IMR-90 (cell line): ENCODE data around the gene SRMS. TPM values are rescaled to one million over a fixed set of nuclear protein-coding genes. Genes with fewer than 3 reads are reported as not detected.

Experiments used
- ATAC-seq: fragments of 200-7000 bp; cut with Tn5 transposase; 2 replicates; pipeline ENCODE4 v1.9.1; 2020; ENCODE audit warnings: low read depth, mild to moderate bottlenecking, moderate library complexity
- BruUV-seq: library from RNA; stranded (reverse); fragments of 400-500 nt; replicated peaks from 2 replicates; lab custom pipeline; 2021; lab: Mats Ljungman, UMichigan
- CTCF ChIA-PET: fragments of 300-600 bp; formaldehyde crosslinking; extraction: SDS; loops from one replicate; lab custom pipeline; 2021; ENCODE audit warnings: antibody characterized with exemption; lab: Yijun Ruan, JAX
- POLR2A ChIA-PET: fragments of 300-600 bp; sonication (Branson Sonifier 250); formaldehyde crosslinking; loops from one replicate; lab custom pipeline; 2022; ENCODE audit warnings: antibody characterized with exemption; ENCODE audit not compliant: unreplicated experiment; lab: Charles Lee
- DNase-seq: peaks from one replicate; pipeline ENCODE4 v3.0.0; 2013
- H2AFZ ChIP-seq: replicated peaks from 2 replicates; pipeline ENCODE3; 2013; ENCODE audit warnings: low read length, mild to moderate bottlenecking; ENCODE audit not compliant: poor library complexity
- H2AK5ac ChIP-seq: 2 replicates; pipeline ENCODE4 v1.6.1; 2013; ENCODE audit warnings: low read depth, low read length, inconsistent platforms
- H2AK9ac ChIP-seq: replicated peaks from 2 replicates; pipeline ENCODE3; 2013; ENCODE audit warnings: mild to moderate bottlenecking, low read depth, low read length, moderate library complexity; ENCODE audit not compliant: poor library complexity
- H2BK120ac ChIP-seq: 2 replicates; pipeline ENCODE4 v1.6.1; 2013; ENCODE audit warnings: low read depth, low read length, inconsistent platforms
- H2BK15ac ChIP-seq: 3 replicates; pipeline ENCODE4 v1.6.1; 2013; ENCODE audit warnings: low read depth, low read length, inconsistent platforms
- H2BK20ac ChIP-seq: 2 replicates; pipeline ENCODE4 v1.6.1; 2013; ENCODE audit warnings: low read depth, mild to moderate bottlenecking, inconsistent platforms, low read length, moderate library complexity
- H2BK5ac ChIP-seq: 2 replicates; pipeline ENCODE4 v1.6.1; 2013; ENCODE audit warnings: mild to moderate bottlenecking, low read depth, low read length, inconsistent platforms; ENCODE audit not compliant: poor library complexity, severe bottlenecking
- H3K14ac ChIP-seq: replicated peaks from 2 replicates; pipeline ENCODE4 v1.6.1; 2013; ENCODE audit warnings: low read depth, low read length, inconsistent platforms
- H3K18ac ChIP-seq: 2 replicates; pipeline ENCODE4 v1.6.1; 2013; ENCODE audit warnings: low read depth, low read length, control low read depth
- H3K23ac ChIP-seq: 2 replicates; pipeline ENCODE4 v1.6.1; 2013; ENCODE audit warnings: low read depth, low read length, inconsistent platforms
- H3K27ac ChIP-seq: 2 replicates; pipeline ENCODE4 v1.5.1; 2013; ENCODE audit warnings: mild to moderate bottlenecking, control low read depth, low read length; ENCODE audit not compliant: insufficient read depth
- H3K27me3 ChIP-seq: 2 replicates; pipeline ENCODE4 v1.6.1; 2013; ENCODE audit warnings: low read length; ENCODE audit not compliant: control insufficient read depth, insufficient read depth
- H3K36me3 ChIP-seq: 2 replicates; pipeline ENCODE4 v1.6.1; 2013; ENCODE audit warnings: low read length, mixed read lengths; ENCODE audit not compliant: control insufficient read depth, insufficient read depth
- H3K4ac ChIP-seq: 2 replicates; pipeline ENCODE4 v1.6.1; 2013; ENCODE audit warnings: low read depth, low read length, inconsistent platforms
- H3K4me1 ChIP-seq: 2 replicates; pipeline ENCODE4 v1.6.1; 2013; ENCODE audit warnings: low read length, mixed read lengths; ENCODE audit not compliant: control insufficient read depth, insufficient read depth
- H3K4me2 ChIP-seq: 2 replicates; pipeline ENCODE4 v1.6.1; 2013; ENCODE audit warnings: low read depth, mild to moderate bottlenecking, control low read depth, low read length, moderate library complexity
- H3K4me3 ChIP-seq: 2 replicates; pipeline ENCODE4 v1.5.1; 2013; ENCODE audit warnings: low read depth, mild to moderate bottlenecking, control low read depth, low read length, moderate library complexity; ENCODE audit not compliant: insufficient read depth
- H3K56ac ChIP-seq: 2 replicates; pipeline ENCODE4 v1.6.1; 2013; ENCODE audit warnings: low read length, inconsistent platforms; ENCODE audit not compliant: insufficient read depth; ENCODE audit errors: extremely low read depth
- H3K79me1 ChIP-seq, 2 experiments: 2 replicates each; pipeline ENCODE4 v1.6.1; 2013; ENCODE audit warnings: low read length in 2 of 2, inconsistent platforms in 1 of 2, low read depth in 1 of 2
- H3K9ac ChIP-seq: 2 replicates; pipeline ENCODE4 v1.6.1; 2013; ENCODE audit warnings: low read depth, low read length, control low read depth
- H3K9me1 ChIP-seq: 2 replicates; pipeline ENCODE4 v1.6.1; 2013; ENCODE audit warnings: low read length, inconsistent platforms; ENCODE audit not compliant: insufficient read depth
- H3K9me3 ChIP-seq: 2 replicates; pipeline ENCODE4 v1.6.1; 2013; ENCODE audit warnings: low read length; ENCODE audit not compliant: control insufficient read depth, insufficient read depth
- H4K20me1 ChIP-seq: 2 replicates; pipeline ENCODE4 v1.6.1; 2013; ENCODE audit warnings: low read length, inconsistent platforms; ENCODE audit not compliant: insufficient read depth
- H4K5ac ChIP-seq: 2 replicates; pipeline ENCODE4 v1.6.1; 2013; ENCODE audit warnings: mild to moderate bottlenecking, low read depth, low read length, control low read depth
- H4K8ac ChIP-seq, 2 experiments: 2 replicates each; pipeline ENCODE4 v1.6.1; 2013; ENCODE audit warnings: low read depth in 2 of 2, low read length in 2 of 2, control low read depth in 1 of 2, inconsistent platforms in 1 of 2
- H4K91ac ChIP-seq: 2 replicates; pipeline ENCODE4 v1.6.1; 2013; ENCODE audit warnings: low read depth, low read length, inconsistent platforms; ENCODE audit not compliant: insufficient read depth
- BHLHE40 ChIP-seq: fragments of 150-350 bp; IDR thresholded peaks from 2 replicates; pipeline ENCODE4 v1.6.1; 2016; ENCODE audit warnings: mild to moderate bottlenecking, low read depth, low read length
- CEBPB ChIP-seq: IDR thresholded peaks from 2 replicates; pipeline ENCODE4 v1.6.1; 2012; ENCODE audit warnings: low read depth, low read length, improper control_type of control experiment
- CHD1 ChIP-seq: IDR thresholded peaks from 2 replicates; pipeline ENCODE4 v1.6.1; 2012; ENCODE audit warnings: low read depth, low read length, improper control_type of control experiment
- CTCF ChIP-seq: conservative IDR thresholded peaks from 2 replicates; pipeline ENCODE4 v1.5.1; 2012; ENCODE audit warnings: mild to moderate bottlenecking, low read depth, low read length, improper control_type of control experiment
- FOS ChIP-seq: fragments of 150-350 bp; IDR thresholded peaks from 2 replicates; pipeline ENCODE4 v1.6.1; 2016; ENCODE audit warnings: low read depth, low read length
- MAFK ChIP-seq: IDR thresholded peaks from 2 replicates; pipeline ENCODE4 v1.6.1; 2012; ENCODE audit warnings: low read depth, low read length, improper control_type of control experiment
- MAZ ChIP-seq: IDR thresholded peaks from 2 replicates; pipeline ENCODE4 v1.6.1; 2012; ENCODE audit warnings: low read depth, mild to moderate bottlenecking, low read length, improper control_type of control experiment, moderate library complexity, borderline replicate concordance
- MXI1 ChIP-seq: IDR thresholded peaks from 2 replicates; pipeline ENCODE4 v1.6.1; 2012; ENCODE audit warnings: low read depth, mild to moderate bottlenecking, low read length, moderate library complexity, borderline replicate concordance
- NFE2L2 ChIP-seq: fragments of 150-350 bp; IDR thresholded peaks from 2 replicates; pipeline ENCODE4 v1.6.1; 2016; ENCODE audit warnings: low read depth, mild to moderate bottlenecking, low read length
- RAD21 ChIP-seq: IDR thresholded peaks from 2 replicates; pipeline ENCODE4 v1.6.1; 2012; ENCODE audit warnings: low read length, improper control_type of control experiment
- RCOR1 ChIP-seq: IDR thresholded peaks from 2 replicates; pipeline ENCODE4 v1.6.1; 2012; ENCODE audit warnings: mild to moderate bottlenecking, low read length, improper control_type of control experiment; ENCODE audit not compliant: insufficient replicate concordance
- RFX5 ChIP-seq: IDR thresholded peaks from 2 replicates; pipeline ENCODE4 v1.8.0; 2012; ENCODE audit warnings: low read depth, mild to moderate bottlenecking, low read length, moderate library complexity
- SMC3 ChIP-seq: fragments of 150-350 bp; IDR thresholded peaks from 2 replicates; pipeline ENCODE4 v1.6.1; 2016; ENCODE audit warnings: low read depth, mild to moderate bottlenecking, antibody characterized with exemption, low read length, moderate library complexity
- USF2 ChIP-seq: fragments of 150-350 bp; IDR thresholded peaks from 2 replicates; pipeline ENCODE4 v1.6.1; 2017; ENCODE audit warnings: mild to moderate bottlenecking, antibody characterized with exemption, low read length, low read depth
- WGBS, 2 experiments: methylation state at CpG; one replicate each; pipeline versions ENCODE4 v1.1.5 to v1.1.7; 2013; ENCODE audit warnings: missing lambda C conversion rate in 2 of 2; ENCODE audit not compliant: insufficient read length in 1 of 2; ENCODE audit errors: extremely low coverage in 2 of 2; 5-methylcytosine and 5-hydroxymethylcytosine counted together
- dilution Hi-C: fragments of 300-500 bp; cut with HindIII; formaldehyde crosslinking; loops from one replicate; pipeline ENCODE4 v1.14.3; 2018; ENCODE audit warnings: low sequenced_read_pairs; ENCODE audit not compliant: unreplicated experiment
- in situ Hi-C: fragments of 300-500 bp; cut with MboI; formaldehyde crosslinking; loops from 3 replicates; pipeline ENCODE4 v1.14.3; 2019; ENCODE audit warnings: low sequenced_read_pairs, inconsistent platforms, mixed read lengths
- intact Hi-C: fragments of 100-400 bp; cut with micrococcal nuclease; formaldehyde crosslinking; loops from 2 replicates; pipeline ENCODE4 v1.10.0; 2022
- polyA plus RNA-seq, 3 experiments: library from polyadenylated mRNA; depleted of rRNA; stranded (reverse); fragments of >200 nt; gene quantifications; 2 replicates each; pipeline ENCODE4 v1.2.3, GENCODE V29; 2012; ENCODE audit warnings: low replicate concordance in 1 of 3
- total RNA-seq: library from RNA; depleted of rRNA; stranded (reverse); fragments of >200 nt; gene quantifications from 2 replicates; pipeline ENCODE4 v1.2.3, GENCODE V29; 2012
- TF ChIP-seq, protein P1 (sequence below): fragments of 150-350 bp; IDR thresholded peaks from 2 replicates; pipeline ENCODE4 v1.6.1; 2016; ENCODE audit warnings: low read depth, mild to moderate bottlenecking, low read length, moderate library complexity, borderline replicate concordance

Gene SRMS
- total and polyA plus RNA-seq, 2 of the 4 experiments (the other 2 are of a cell fraction): not detected

GRCh38 chr20:63582382-63583063 lies 35.0 kb upstream of the SRMS start:
- no peak overlapping the region for H2BK120ac ChIP-seq
- dilution Hi-C loops (no loop called here), in situ Hi-C loops (no loop called here), intact Hi-C loops (no loop called here)
- H4K20me1 ChIP-seq: no peaks in the 10 kb centered on the region; the same call in 1 of the 2 replicates
- no peak overlapping the region for H3K27ac ChIP-seq
- peak overlapping the region; percentile 88 for H2AFZ ChIP-seq
- peak overlapping the region; percentile 21 for H3K4me2 ChIP-seq
- WGBS, 2 experiments: 87% methylated on average over 20 of the region's 23 CpGs; no CpG with 5 or more reads in 1 of the 2 experiments
- no peak overlapping the region for H3K9ac ChIP-seq
- peak overlapping the region in 1 of 2 experiments; percentile 29; a peak in 1 of 4 replicates for H4K8ac ChIP-seq
- no peak overlapping the region for H2BK20ac ChIP-seq
- H3K27me3 ChIP-seq: no peaks in the 10 kb centered on the region
- no peak overlapping the region for H2BK5ac ChIP-seq
- no peak overlapping the region for H3K56ac ChIP-seq
- ATAC-seq: no peak
- no peaks in the 10 kb centered on the region for H3K4me1 ChIP-seq
- H3K4ac ChIP-seq: no peak overlapping the region
- no peak for DNase-seq
- H3K4me3 ChIP-seq: no peak overlapping the region
- ChIA-PET POLR2A (no interaction called here), CTCF (interaction anchor here (0.7 kb wide), 1 partner anchor 30 kb away, joined by 4 read pairs; no protein-coding TSS in a partner anchor)
- H3K36me3 ChIP-seq: peaks cover 3% of the 10 kb centered on the region; the same call in 1 of the 2 replicates
- H2BK15ac ChIP-seq: no peak overlapping the region
- H3K9me1 ChIP-seq: peaks cover 2% of the 10 kb centered on the region; the same call in 1 of the 2 replicates
- H3K14ac ChIP-seq: no peak overlapping the region
- BruUV-seq: no TSS peak
- no peak overlapping the region; the same call in 1 of the 2 replicates for H4K91ac ChIP-seq
- no peak overlapping the region for H3K18ac ChIP-seq
- H2AK5ac ChIP-seq: no peak overlapping the region
- peak overlapping the region; percentile 17 for H2AK9ac ChIP-seq
- H3K79me1 ChIP-seq: no peaks in the 10 kb centered on the region
- no peak overlapping the region for H3K23ac ChIP-seq
- no peak overlapping the region for H4K5ac ChIP-seq
- H3K9me3 ChIP-seq: no peaks in the 10 kb centered on the region
- no peak for TF ChIP-seq BHLHE40
- no peak for TF ChIP-seq MXI1
- TF ChIP-seq MAFK: no peak
- no peak for TF ChIP-seq MAZ
- TF ChIP-seq RFX5: no peak
- TF ChIP-seq RAD21: no peak
- no peak for TF ChIP-seq FOS
- TF ChIP-seq, protein P1, sequence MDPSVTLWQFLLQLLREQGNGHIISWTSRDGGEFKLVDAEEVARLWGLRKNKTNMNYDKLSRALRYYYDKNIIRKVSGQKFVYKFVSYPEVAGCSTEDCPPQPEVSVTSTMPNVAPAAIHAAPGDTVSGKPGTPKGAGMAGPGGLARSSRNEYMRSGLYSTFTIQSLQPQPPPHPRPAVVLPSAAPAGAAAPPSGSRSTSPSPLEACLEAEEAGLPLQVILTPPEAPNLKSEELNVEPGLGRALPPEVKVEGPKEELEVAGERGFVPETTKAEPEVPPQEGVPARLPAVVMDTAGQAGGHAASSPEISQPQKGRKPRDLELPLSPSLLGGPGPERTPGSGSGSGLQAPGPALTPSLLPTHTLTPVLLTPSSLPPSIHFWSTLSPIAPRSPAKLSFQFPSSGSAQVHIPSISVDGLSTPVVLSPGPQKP: no peak
- TF ChIP-seq CEBPB: no peak
- TF ChIP-seq NFE2L2: no peak
- no peak for TF ChIP-seq CTCF
- no peak for TF ChIP-seq USF2
- no peak for TF ChIP-seq CHD1
- TF ChIP-seq SMC3: no peak
- TF ChIP-seq RCOR1: no peak
